Measurements from ENCODE around the gene RAP1GAP2.
"Not testable (repeated sequence)": the region's sequence is repeated elsewhere in the genome, so short reads cannot be mapped to it uniquely, and the experiment has no call there.

DNA sequence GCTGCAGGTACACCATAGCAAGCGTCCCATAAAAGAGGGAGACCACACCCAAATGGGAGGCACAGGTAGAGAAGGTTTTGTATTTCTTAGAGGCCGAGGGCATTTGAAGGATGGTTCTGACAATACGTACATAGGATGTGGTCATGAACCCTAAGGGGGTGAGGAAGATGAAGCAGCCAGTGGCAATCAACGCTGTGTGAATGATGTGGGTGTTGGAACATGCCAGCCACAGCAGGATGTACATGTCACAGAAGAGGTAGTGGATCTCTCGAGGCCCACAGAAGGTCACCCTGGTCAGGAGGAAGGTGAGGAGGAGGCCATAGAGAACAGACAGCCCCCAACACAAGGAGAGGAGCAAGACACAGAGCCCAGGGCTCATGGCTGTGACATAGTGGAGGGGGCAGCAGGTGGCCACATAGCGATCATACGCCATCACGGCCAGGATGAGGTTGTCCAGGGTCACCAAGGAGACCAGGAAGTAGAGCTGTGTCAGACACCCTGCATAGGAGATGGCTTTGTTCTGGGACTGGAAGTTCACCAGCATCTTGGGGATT lies 266.7 kb downstream of the RAP1GAP2 start:
- TF ChIP-seq, protein P1, sequence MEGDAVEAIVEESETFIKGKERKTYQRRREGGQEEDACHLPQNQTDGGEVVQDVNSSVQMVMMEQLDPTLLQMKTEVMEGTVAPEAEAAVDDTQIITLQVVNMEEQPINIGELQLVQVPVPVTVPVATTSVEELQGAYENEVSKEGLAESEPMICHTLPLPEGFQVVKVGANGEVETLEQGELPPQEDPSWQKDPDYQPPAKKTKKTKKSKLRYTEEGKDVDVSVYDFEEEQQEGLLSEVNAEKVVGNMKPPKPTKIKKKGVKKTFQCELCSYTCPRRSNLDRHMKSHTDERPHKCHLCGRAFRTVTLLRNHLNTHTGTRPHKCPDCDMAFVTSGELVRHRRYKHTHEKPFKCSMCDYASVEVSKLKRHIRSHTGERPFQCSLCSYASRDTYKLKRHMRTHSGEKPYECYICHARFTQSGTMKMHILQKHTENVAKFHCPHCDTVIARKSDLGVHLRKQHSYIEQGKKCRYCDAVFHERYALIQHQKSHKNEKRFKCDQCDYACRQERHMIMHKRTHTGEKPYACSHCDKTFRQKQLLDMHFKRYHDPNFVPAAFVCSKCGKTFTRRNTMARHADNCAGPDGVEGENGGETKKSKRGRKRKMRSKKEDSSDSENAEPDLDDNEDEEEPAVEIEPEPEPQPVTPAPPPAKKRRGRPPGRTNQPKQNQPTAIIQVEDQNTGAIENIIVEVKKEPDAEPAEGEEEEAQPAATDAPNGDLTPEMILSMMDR (IDR thresholded peaks at IDR 0.05): not testable (repeated sequence)
- TF ChIP-seq POLR2A (IDR thresholded peaks at IDR 0.05): not testable (repeated sequence)

Data from Peyer's patch (tissue), 4 donors.